Mucosa of gallbladder (tissue), 1 donor: ENCODE data around the gene GGTA1. TPM values are rescaled to one million over a fixed set of nuclear protein-coding genes. Genes with fewer than 3 reads are reported as not detected.
"Not testable (repeated sequence)": the region's sequence is repeated elsewhere in the genome, so short reads cannot be mapped to it uniquely, and the experiment has no call there.

Experiments
- DNase-seq: peaks from one replicate; pipeline ENCODE4 v3.0.0-alpha.2; 2020; ENCODE audit warnings: low spot score
- total RNA-seq: library from RNA; stranded (reverse); gene quantifications from one replicate; pipeline ENCODE4 v1.2.1, GENCODE V29; 2021
- donor health status: DM: no; HTN: no; CAD: no.

The GGTA1 gene
- 8.4 TPM for total RNA-seq

DNA sequence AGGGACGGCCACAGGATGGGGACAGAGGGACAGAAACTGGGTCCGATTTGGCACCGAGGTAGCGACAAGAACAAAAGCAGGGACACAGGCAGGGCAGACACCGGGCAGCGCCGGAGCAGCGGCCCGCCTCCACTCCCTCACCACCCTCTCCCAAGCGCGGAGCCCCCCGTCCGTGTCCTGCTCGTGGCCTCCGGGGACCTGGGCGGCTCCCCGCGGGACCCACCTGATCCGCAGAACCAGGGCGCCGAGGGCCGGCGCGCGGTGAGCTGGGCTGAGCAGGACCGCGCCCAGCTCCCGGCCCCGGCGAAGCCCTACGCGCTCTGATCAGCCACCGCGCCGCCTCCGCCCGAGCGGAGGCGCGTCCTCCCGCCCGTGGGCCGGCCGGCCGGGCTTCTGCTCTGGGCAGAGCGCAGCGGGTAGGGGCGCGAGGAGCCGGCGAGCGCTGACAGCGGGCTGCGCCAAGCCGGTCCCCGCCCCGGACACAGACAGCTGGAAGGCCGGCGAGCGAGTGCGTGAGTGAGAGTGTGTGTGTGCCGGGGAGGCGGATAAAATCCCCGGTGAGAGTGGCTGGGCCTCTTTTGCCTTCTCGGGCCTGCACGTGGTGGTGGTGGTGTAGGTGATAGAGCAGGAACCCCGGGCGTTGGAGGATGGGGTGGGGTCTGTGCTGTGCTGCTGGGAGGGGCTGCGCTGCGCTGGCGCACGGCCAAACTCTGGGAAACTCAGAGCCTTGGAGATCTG is at the start of gene GGTA1:
Gene GGTA1, minus strand, starts transcription at position 418 of the 738 bp plus-strand sequence. CDS start 31,922 bp downstream, outside the sequence.
- DNase-seq: no peak

DNA sequence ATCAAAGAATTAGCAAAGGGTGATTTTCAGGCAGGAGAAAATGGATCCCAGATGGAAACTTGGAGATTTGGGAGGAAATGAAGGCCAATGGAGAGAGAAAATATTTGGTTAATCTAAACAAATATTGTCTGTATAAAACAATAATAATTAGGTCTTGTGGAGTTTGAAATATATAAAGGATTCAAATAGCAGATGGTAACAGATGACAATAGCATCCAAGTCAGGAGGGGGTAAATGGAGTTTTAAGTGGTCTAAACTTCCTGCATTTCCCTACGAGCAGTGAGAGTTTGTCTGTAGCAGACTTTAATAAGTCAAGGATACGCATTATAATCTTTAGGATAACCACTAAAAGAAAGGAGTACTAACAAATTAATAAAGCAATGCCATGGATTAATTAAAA is 49.0 kb upstream of the GGTA1 start:
- DNase-seq: no peak

- DNase-seq: peak; percentile 95
Measured at GRCh38 chr9:121545875-121546423, 46.3 kb upstream of the GGTA1 start.

DNA sequence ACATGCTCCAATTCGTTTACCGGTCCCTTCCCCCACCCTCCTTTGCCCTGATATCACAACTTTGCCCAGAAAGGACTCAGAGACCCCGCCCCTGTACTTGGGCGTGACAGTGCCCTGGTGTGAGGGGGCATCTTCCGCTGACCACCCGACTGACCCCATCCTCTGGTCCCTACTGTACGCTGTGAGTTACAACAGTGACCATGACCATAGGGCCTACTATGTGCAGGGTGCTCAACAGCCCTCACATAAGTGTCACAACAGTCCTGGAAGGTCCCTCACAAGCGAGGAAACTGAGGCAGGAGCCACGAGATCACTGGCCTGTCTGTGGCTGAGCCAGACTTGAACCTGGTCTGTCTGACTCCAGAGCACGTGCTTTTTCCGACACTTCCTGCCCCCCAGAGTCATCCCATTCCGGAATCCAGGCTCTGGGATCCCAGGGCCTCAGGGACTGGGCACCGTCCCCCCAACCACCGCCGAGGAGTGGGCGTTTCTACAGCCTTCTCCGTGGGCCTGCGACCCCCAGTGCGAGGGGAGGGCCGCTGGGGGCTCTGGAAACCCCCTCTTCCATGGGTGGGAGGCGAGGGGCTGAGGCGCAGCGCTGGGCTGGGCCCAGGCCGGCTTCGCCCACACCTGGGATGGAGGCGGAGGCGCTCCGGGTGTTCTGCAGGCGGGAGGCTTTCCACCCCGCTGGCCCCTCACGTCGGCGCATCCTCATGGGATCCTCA is 45.7 kb upstream of the GGTA1 start:
- no peak for DNase-seq

DNA sequence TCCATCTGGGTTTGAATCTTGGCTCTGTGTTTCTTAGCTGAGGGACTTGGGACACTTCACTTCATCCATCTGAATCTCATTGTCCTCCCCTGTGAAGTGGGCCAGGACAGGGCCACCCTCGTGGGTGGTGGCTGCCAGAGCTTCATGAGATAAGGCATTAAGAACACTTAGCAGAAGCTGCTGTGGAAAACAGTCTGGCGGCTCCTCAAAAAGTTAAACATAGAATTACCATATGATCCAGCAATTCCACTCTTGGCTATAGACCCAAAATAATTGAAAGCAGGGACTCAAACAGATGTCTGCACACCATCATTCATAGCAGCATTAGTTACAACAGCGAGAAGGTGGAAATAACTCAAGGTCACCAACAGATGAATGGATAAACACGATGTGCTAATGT is 42.4 kb upstream of the GGTA1 start:
- no peak for DNase-seq

DNA sequence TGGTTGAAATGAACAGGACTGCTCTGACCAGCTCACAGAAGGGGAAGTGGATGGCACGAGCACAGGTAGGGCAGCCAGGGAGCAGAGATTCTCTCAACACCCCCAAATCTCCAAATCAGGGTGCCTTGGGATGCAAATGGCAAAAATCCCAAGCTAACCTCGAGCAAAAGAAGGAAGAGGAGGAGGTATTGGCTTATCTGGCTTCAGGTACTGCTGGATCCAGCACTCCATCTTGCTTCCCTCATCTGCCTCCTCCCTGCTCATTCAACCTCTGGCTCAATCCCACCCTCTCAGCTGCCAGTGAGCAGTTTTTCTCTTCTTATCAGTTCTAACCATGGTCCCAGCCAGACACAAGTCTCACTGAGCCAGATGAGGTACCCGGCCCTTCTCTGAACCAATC is 41.6 kb upstream of the GGTA1 start:
- no peak for DNase-seq

DNA sequence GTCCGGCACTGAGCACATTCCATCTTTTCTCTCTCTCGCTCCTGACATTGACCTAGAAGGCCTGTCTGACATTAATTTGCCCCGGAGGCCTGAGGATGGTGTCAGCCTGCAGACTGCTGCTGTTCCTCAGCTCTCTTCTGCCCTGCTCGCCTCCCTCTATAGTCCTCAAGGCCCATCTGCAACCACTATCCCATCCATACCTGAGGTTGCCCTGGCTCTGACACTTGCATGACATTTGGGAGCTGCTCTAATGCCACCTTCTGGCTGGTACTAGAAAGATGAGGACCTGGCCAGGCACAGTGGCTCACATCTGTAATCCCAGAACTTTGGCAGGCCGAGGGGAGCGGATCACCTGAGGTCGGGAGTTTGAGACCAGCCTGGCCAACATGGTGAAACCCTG is 38.6 kb upstream of the GGTA1 start:
- no peak for DNase-seq

DNA sequence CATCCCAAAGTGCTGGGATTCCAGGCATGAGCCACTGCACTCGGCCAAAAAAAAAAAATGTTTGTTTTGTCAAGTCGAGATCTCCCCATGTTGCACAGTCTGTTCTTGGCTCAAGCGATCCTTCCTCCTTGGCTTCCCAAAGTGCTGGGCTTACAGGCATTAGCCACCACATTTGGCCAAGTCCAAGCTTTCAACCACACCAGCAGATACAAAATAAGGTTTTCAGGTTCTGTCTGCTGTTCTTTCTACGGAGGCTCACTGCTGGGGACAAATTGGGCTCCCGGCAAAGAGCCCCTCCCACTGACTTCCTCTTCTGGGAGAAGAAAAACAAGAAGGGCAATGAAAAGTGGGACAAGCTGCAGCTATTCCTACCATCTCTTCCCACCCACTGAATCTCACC is 37.6 kb upstream of the GGTA1 start:
- DNase-seq: no peak

DNA sequence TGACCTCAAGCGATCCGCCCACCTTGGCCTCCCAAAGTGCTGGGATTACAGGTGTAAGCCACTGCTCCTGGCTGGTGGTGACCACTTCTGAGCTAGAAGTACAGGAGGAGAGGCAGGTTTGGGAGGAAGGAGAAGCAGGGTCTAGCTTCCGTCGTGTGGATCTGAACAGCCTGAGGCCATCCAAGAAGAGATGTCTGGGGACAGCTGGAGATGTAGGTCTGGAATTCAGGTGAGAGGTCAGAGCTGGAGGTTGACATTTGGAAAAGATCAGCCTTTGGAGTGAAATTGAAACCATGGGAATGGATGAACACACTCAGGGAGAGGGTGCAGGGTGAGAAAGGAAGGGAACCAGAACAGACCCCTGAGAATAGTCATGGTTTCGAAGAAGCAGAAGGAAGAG is 33.2 kb upstream of the GGTA1 start:
- no peak for DNase-seq

- peak; percentile 88 for DNase-seq
Measured at GRCh38 chr9:121529237-121529987, 29.8 kb upstream of the GGTA1 start.

DNA sequence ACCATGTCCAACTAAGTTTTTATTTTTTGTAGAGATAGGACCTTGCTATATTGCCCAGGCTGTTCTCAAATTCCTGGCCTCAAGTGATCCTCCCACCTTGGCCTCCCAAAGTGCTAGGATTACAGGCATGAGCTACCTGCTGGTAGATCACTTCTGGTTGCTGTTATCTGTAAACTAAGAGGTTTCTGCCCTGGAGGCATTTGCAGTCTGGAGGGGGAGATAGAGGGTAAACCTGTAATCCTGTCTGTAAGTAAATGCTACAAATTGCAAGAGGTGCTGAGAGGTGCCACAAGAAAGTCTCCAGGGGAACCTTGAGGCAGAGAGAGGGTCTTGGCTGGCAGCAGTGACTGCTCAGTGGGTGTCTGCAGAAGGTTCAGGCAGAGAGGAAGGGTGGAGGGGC is 29.0 kb upstream of the GGTA1 start:
- no peak for DNase-seq

- DNase-seq: no peak
Measured at GRCh38 chr9:121527371-121527770, 27.7 kb upstream of the GGTA1 start.

GRCh38 chr9:121519688-121520087 is 20.0 kb upstream of the GGTA1 start:
- not testable (repeated sequence) for DNase-seq

DNA sequence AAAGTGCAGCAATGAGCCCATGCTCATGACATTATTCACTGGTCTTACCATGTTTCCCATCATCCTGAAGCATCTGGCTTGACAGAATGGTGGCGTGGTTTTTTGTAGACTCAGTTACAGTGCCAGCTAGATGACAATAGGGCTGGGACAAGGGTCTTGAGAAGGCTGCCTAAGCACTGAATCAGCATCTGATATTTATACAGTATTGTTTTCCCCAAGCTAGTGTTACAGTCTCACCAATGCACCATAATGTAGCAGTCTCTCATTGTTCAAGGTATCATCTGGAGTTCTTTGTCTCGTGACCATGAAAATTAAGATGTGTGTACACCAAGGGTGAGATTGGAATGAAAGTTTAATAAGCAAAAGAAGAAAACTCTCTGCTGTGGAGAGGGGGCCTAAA is 19.0 kb upstream of the GGTA1 start:
- no peak for DNase-seq

GRCh38 chr9:121513166-121513565 is 13.5 kb upstream of the GGTA1 start:
- not testable (repeated sequence) for DNase-seq

GRCh38 chr9:121510766-121511550 is 11.3 kb upstream of the GGTA1 start:
- DNase-seq: no peak

DNA sequence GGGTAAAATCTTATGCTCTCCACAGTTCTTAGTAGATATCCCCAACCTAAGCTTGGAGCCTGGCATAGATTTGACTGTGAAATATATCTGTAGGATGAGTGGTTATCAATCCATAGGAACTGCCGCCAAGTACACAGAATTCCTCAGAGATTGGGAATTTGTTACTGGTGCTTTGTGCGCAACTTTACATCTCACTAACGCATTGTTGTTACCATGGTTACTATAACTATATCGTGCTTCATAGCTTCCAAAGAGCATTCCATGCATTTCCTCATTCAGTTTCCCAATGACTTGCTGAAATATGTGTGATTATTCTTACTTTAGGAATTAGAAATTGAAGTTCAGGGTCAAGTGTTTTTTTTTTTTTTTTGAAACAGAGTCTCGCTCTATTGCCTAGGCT is 9.5 kb upstream of the GGTA1 start:
- DNase-seq: no peak

GRCh38 chr9:121508415-121508814 is 8.8 kb upstream of the GGTA1 start:
- no peak for DNase-seq

DNA sequence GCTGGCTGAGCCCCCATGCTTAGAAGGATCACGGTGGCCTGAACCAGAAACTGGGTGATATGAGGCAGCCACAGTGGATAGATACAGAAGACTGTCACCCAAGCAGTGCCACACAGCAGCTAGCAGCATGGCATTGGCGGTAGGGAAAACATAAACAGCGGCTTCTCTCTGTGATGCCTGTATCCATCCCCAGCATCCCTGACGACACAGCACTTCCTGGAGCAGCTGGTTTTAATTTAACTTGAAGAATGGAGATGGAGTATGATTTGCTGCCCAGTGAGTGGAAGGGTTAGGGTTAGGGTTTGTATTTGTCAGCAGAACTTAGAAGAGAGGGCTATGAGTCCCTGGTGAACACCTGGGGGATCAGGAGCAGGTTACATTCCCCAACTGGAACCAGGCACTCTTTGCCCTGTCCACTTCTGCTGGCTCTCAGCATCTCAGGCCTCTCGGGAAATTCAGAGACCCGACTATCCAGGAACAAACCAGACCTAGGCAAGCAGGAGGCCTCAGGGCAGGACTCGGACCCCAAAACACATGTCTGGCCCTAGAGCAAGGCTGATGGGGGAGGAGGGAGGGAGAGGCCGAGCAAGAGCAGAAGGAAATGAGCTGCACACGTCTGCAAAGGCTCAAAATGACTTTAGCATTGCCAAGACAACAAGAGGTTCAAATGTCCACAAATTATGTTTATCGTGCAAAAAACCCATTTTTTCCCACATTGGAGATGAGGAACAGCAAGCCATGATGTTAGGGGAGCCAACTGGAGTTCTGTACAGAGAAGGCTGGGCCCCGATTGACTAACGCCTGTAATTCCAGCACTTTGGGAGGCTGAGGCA is 6.5 kb upstream of the GGTA1 start:
- DNase-seq: no peak

GRCh38 chr9:121503444-121503843 is 3.8 kb upstream of the GGTA1 start:
- DNase-seq: no peak

DNA sequence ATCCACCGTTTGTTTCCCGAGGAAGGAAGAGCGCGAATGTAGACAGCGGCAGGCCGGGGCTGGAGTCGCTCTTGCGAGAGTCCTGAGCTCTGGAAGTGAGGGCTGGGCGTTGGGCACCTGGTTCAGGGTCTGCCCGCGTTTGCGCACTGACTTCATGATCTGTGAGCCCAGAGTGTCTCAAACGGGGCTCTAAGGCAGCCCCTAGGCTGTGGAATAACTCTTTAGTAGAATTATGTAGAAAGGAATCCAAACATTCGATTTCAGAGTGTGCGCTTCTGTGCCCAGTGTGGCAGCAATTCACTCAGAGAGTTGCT is 478 bp upstream of the GGTA1 start:
- DNase-seq: no peak
